ENCODE results near the gene SPATA24.

DNA sequence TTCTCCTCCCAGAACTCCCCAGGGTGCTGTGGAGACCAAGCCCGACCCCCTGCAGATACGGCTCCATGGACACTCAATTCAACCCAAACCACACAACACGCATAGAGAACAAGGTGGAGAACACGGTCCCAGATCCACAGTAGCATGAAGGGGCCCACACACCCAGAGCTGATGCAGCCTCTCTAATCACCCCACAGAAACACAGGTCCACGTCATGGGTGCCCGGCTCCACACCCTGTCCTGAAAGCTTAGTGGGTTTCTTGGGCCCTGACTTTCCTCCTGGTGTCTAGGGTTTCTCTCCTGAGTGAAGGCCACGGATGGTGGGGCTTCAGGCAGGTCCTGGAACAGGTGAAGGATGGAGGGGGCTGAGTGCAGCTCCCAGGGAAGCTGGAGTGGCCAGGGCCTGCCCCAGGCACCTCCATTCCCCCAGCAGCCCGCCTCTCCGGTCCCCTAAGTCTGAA is 19.3 kb downstream of the SPATA24 start:
- TF ChIP-seq, protein P1, sequence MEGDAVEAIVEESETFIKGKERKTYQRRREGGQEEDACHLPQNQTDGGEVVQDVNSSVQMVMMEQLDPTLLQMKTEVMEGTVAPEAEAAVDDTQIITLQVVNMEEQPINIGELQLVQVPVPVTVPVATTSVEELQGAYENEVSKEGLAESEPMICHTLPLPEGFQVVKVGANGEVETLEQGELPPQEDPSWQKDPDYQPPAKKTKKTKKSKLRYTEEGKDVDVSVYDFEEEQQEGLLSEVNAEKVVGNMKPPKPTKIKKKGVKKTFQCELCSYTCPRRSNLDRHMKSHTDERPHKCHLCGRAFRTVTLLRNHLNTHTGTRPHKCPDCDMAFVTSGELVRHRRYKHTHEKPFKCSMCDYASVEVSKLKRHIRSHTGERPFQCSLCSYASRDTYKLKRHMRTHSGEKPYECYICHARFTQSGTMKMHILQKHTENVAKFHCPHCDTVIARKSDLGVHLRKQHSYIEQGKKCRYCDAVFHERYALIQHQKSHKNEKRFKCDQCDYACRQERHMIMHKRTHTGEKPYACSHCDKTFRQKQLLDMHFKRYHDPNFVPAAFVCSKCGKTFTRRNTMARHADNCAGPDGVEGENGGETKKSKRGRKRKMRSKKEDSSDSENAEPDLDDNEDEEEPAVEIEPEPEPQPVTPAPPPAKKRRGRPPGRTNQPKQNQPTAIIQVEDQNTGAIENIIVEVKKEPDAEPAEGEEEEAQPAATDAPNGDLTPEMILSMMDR (IDR thresholded peaks at IDR 0.05), result no peak
- TF ChIP-seq ZFX (IDR thresholded peaks at IDR 0.05; ENCODE audit: borderline replicate concordance), result no peak
